ENCODE measurements around the gene HELZ.
"Not testable (repeated sequence)": the region's sequence is repeated elsewhere in the genome, so short reads cannot be mapped to it uniquely, and the experiment has no call there.

The HELZ gene, protein sequence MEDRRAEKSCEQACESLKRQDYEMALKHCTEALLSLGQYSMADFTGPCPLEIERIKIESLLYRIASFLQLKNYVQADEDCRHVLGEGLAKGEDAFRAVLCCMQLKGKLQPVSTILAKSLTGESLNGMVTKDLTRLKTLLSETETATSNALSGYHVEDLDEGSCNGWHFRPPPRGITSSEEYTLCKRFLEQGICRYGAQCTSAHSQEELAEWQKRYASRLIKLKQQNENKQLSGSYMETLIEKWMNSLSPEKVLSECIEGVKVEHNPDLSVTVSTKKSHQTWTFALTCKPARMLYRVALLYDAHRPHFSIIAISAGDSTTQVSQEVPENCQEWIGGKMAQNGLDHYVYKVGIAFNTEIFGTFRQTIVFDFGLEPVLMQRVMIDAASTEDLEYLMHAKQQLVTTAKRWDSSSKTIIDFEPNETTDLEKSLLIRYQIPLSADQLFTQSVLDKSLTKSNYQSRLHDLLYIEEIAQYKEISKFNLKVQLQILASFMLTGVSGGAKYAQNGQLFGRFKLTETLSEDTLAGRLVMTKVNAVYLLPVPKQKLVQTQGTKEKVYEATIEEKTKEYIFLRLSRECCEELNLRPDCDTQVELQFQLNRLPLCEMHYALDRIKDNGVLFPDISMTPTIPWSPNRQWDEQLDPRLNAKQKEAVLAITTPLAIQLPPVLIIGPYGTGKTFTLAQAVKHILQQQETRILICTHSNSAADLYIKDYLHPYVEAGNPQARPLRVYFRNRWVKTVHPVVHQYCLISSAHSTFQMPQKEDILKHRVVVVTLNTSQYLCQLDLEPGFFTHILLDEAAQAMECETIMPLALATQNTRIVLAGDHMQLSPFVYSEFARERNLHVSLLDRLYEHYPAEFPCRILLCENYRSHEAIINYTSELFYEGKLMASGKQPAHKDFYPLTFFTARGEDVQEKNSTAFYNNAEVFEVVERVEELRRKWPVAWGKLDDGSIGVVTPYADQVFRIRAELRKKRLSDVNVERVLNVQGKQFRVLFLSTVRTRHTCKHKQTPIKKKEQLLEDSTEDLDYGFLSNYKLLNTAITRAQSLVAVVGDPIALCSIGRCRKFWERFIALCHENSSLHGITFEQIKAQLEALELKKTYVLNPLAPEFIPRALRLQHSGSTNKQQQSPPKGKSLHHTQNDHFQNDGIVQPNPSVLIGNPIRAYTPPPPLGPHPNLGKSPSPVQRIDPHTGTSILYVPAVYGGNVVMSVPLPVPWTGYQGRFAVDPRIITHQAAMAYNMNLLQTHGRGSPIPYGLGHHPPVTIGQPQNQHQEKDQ (N-terminal part only)

DNA sequence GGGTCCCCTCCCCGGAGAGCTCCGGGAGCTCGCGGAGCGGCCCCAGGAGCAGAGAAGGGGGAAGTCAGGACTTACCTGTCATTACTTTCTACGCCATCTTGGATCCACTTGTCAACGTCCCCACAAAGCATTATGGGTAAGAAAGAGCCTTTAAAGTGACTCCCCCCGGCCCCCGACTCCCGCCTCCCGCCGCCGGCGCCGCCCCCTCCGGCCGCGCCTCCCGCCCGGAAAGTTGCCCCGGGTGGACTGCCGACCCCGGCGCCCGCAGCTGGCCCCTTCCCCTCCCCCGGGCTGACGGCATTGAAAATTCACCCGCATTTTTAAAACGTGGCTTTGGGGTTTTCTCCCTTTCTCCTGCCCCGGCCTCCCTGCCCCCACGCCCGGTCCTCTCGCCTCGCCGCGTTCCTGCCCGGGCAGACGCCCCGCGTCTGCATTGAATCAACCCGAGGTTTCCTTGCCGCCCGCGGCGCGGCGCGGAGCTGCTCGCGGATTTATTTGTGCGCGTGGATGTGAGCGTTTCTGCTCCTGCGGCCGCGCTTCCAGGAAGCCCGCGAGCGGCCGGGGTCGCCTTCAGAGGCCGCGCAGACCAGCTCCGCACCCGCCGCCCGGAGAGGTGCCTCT is at the start of gene HELZ:
TSS of gene HELZ (minus strand) at position 124 of the 621 bp plus-strand sequence. CDS start 26,392 bp downstream, outside the sequence.
- DNase-seq (ENCODE audit: low read depth in 2 of 2): peak in 1 of 2 experiments; percentile 64

DNA sequence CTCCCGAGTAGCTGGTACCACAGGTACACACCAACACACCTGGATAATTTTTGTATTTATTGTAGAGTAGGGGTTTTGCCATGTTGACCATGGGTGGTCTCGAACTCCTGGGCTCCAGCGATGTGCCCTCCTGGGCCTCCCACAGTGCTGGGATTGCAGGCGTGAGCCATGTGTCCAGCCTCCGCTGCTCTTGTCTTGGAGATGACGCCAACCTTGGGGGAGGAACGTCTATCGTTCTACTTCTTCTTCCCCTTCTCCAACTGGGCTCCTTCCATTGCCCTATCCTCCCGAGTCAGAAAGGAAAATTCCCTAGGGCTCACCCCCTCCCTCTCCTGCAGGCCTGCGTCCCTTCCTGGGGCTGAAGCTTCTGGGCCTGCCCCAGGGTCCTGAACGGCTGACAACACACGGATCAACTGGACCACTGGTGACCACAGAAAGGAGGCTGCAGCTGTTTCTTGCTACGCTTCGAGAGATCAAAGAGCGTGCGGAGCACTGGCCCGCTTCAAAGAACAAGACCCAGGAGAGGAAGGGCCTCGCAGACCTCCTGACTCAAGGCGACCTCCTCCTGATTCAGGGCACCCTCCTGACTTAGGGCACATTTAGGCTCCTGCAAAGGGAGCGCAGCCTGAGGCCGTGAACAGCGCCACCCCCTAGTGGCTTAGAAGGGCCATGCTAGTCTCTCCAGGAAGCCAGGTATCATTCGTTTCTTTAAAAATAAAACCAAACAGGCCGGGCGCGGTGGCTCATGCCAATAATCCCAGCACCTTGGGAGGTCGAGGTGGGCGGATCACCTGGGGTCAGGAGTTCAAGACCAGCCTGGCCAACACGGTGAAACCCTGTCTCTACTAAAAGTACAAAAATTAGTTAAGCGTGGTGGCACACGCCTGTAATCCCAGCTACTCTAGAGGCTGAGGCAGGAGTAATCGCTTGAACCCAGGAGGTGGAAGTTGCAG is 48.5 kb upstream of the HELZ start:
- peak in 1 of 2 experiments; percentile 11 for DNase-seq (ENCODE audit: low read depth in 2 of 2)

DNA sequence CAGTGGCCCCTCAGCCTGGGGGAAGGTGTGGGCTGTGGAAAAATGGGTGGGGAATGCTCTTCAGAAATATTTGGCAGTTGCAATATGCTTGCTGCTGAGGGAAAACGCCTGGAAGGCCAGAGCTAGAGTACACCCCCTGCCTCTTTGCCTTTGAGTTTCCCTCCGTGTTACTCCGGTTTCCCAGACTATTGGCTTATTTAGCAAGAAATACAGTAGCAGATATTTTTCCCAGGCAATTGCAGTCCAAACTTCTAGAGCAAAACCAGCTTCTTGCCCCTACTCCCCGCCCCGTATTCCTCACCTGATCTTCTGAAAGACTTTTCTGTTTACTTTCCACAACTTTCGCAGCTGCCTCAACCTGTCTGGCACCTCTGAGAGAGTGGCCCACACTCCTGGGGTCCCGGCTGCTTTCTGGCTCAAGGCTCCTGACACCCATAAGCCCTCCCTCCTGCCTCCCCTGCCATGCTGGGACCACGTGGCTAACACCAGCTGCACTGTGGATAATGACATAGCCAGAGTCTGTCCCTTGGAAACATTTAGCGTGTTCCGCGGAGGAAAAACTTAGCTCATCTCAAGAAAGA is 45.8 kb upstream of the HELZ start:
- DNase-seq (ENCODE audit: low read depth in 2 of 2): no peak

DNA sequence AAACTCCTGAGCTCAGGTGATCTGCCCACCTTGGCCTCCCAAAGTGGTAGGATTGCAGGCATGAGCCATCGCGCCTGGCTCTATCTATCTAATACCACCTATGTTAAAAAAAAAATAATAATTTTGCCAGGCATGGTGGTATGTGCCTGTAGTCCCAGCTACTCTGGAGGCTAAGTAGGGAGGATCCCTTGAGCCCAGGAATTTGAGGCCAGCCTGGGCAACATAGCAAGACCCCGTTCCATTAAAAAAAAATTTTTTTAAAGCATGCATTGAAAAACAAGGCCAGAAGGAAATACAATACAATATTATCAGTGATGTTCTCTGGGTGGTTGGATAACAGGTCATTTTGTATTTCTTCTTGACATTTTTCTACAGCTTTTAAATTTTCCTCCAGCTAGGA is 45.2 kb upstream of the HELZ start:
- no peak for DNase-seq (ENCODE audit: low read depth in 2 of 2)

DNA sequence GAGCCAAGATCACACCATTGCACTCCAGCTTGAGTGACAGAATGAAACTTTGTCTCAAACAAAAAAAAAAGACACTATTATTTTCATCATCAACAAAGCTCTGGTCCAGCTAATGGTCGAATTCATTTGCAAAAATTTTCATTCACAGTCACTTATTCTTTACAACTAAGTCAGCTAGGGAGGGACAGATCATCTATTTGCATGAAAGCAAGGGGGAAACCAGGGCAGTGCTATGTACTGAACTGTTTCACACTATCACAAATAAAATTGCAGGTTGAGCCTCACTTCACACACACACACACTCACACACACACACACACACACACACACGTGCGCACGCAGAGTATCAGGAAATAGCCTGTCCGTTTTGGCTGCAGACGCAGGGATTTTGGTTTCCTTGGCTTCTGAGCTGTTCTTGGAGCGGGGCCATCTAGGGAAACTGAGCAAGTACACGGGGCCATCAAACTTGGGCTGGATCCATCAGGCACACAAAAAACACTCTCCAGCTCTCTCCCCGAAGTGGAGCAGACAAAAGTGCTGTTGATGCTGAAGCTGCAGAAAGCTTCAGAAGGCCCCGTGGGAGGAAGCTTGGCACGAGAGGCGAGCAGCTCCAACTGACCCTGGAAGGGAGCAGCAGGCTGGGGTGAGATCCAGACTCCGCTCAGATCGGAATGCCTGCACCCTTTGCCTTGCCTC is 44.3 kb upstream of the HELZ start:
- DNase-seq (ENCODE audit: low read depth in 2 of 2): peak; percentile 34

DNA sequence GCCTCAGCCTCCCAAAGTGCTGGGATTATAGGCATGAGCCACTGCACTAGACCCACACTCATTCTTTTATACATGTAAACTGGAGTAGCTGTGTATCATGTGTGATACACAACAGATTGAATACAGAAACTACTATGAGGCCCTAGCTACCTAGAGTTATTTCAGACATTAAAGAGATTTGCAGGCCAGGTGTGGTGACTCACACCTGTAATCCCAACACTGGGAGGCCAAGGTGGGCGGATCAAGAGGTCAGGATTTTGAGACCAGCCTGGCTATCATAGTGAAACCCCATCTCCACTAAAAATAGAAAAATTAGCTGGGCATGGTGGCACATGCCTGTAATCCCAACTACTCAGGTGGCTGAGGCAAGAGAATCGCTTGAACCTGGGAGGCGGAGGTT is 41.8 kb upstream of the HELZ start:
- DNase-seq (ENCODE audit: low read depth in 2 of 2): not testable (repeated sequence)

DNA sequence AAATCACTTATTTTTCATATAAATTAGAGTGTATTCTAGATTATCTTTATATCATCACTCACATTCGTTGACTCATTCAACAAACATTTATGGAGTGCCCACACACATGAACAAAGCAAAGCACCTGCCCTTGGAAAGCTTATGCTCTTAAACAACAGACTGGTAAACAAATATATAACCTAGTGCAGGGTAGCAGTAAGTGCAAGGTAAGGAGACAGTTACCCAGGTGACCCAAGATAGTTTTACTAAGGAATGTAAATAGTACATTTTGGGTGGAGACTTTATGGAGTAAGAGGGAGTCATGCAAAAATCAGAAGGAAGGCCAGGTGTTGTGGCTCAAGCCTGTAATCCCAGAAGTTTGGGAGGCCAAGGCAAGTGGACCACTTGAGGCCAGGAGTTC is 40.4 kb upstream of the HELZ start:
- no peak for DNase-seq (ENCODE audit: low read depth in 2 of 2)

DNA sequence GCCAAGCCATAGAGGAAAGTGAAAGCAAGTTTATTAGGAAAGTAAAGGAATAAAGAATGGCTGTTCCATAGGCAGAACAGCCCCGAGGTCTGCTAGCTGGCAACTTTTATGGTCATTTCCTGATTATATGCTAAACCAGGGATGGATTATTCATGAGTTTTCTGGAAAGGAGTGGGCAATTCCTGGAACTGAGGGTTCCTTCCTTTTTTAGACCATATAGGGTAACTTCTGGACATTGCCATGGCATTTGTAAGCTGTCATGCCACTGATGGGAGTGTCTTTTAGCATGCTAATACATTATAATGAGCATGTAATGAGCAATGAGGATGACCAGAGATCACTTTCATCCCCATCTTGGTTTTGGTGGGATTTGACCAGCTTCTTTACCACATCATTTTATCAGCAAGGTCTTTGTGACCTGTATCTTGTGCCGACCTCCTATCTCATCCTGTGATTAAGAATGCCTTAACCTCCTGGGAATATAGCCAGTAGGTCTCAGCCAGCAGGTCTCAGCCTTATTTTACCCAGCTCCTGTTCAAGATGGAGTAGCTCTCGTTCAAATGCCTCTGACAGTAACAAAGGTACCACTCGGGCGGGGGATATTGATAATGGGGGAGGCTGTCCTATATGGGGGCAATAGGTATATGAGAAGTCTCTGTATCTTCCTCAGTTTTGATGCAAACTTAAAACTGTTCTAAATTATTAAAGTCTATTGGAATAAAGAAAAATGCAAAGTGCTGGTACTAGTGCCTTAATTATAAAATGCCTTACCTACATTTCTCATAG is 38.9 kb upstream of the HELZ start:
- no peak for DNase-seq (ENCODE audit: low read depth in 2 of 2)

DNA sequence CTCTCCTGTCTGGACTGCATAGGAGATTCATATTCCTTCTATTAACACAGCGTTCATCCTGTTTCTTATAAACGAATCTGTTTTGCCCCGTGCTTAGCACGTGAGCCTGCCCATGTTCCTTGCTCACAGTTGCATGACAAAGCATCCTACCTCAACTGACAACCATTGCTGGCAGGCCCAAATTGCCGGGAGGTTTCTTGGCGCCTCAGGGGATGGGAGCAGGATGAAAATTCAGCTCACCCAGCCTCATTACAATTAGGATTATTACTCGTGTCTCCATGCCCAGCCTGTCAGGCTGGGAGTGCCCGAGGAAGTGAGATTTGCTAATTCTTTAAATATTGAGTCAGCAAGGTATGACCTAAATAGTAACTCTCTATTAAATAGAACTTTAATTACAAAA is 36.7 kb upstream of the HELZ start:
- DNase-seq (ENCODE audit: low read depth in 2 of 2): no peak

DNA sequence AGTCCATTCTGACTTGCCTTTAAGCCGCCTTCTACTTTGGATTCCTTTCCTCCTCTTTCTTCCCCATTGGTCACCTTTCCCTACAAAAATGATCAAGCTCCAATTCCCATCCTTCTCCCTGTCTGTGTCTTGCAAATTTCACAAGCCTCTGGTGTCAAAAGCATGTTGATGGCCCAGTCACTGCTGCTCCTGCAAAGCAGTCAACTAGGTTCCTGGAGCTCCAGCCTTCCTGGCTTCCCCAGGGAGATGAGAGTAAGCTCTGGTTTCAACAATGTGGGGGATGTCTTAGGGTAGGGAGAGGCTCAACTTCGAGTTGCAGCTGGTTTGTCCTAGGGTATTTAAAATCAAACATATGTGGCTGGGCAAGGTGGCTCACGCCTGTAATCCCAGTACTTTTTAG is 36.1 kb upstream of the HELZ start:
- no peak for DNase-seq (ENCODE audit: low read depth in 2 of 2)

DNA sequence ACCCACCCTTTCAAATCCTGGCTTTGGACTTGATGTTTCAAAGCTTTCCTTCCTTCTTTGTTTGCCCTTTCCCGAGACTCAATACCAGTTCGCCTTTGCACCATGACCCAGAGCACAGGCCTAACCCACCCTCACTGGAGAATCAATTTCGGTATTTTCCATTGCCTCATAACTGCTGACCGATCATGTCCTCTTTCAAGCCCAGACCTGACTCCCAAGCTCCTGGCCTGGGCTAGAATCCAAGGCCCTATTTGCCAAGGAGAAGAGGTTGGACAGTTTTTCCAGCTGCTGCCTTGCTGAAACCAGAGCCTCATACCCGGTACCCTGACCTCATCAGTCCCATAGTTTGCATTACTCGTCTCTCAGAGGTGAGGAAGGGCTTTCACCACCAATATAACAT is 35.3 kb upstream of the HELZ start:
- no peak for DNase-seq (ENCODE audit: low read depth in 2 of 2)

DNA sequence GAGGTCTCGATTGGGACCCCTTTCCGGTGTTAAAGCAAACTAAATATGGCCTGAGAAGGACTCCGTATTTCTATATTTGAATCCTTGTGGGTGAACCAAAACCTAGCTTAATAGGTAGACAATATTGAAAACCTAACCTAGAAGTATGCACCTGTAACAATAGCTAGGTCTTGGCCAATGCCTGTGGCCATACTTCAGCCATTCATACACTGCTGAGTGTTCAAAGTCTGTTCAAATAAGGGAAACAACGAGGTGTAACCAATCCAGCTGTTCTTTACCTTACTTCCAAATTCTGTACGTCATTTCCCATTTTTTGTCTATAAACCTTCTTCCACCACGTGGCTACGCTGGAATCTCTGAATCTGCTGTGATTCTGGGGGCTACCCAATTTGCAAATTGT is 34.1 kb upstream of the HELZ start:
- no peak for DNase-seq (ENCODE audit: low read depth in 2 of 2)

DNA sequence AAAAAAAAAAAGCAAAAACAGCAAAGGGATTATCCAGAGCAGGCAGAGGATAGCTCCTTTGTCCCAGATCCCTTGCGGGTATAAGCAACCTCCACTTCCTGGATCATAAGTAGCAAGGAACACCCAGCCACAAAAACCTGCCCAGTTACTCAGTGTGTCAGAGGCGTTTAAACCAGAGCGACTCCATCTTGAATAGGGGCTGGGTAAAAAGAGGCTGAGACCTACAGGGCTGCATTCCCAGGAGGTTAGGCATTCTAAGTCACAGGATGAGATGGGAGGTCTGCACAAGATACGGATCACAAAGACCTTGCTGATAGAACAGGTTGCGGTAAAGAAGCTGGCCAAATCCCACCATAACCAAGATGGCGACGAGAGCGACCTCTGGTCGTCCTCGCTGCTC is 33.4 kb upstream of the HELZ start:
- DNase-seq (ENCODE audit: low read depth in 2 of 2): no peak

DNA sequence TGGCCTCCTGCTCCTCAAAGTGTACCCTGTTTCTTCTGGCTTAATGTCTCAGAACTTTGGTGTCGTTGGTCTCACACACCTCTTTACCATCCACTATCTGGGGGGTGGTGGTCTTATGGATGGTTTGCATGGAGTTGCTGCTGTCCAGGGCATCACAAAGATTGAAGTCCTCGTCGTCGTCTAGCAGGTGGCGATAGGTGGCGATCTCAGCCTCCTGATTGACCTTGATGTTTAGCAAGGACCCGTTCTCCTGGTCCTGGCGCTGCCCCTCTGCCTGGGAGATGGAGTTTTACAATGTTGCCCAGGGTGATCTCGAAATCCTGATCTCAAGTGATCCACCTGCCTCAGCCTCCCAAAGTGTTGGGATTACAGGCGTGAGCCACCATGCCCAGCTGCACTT is 31.1 kb upstream of the HELZ start:
- no peak for DNase-seq (ENCODE audit: low read depth in 2 of 2)

DNA sequence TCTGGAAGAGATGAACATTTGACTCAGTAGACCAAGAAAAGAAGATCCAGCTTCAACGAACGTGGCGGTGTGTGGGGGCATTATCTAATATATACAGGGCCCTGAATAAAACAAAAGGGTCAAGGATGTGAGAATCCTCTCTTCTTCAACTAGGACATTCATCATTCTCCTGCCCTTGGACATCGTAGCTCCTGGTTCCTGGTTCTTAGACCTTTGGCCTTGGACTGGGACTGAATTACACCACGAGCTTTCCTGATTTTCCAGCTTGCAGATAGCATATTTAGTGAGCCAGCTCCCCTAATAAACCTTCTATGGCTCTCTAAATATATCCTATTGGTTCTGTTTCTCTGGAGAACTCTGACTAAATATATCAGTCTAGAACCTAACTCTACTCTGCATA is 29.5 kb upstream of the HELZ start:
- DNase-seq (ENCODE audit: low read depth in 2 of 2): no peak

DNA sequence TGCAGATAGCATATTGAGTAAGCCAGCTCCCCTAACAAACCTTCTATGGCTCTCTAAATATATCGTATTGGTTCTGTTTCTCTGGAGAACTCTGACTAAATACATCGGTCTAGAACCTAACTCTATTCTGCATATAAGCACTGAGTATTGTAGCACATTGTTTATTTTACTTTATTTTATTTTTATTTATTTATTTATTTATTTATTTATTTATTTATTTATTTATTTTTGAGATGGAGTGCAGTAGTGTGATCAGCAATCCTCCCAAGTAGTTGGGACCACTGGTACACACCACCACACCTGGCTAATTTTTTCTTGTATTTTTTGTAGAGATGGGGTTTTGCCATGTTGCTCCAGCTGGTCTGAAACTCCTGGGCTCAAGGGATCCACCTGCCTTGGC is 28.9 kb upstream of the HELZ start:
- no peak for DNase-seq (ENCODE audit: low read depth in 2 of 2)

DNA sequence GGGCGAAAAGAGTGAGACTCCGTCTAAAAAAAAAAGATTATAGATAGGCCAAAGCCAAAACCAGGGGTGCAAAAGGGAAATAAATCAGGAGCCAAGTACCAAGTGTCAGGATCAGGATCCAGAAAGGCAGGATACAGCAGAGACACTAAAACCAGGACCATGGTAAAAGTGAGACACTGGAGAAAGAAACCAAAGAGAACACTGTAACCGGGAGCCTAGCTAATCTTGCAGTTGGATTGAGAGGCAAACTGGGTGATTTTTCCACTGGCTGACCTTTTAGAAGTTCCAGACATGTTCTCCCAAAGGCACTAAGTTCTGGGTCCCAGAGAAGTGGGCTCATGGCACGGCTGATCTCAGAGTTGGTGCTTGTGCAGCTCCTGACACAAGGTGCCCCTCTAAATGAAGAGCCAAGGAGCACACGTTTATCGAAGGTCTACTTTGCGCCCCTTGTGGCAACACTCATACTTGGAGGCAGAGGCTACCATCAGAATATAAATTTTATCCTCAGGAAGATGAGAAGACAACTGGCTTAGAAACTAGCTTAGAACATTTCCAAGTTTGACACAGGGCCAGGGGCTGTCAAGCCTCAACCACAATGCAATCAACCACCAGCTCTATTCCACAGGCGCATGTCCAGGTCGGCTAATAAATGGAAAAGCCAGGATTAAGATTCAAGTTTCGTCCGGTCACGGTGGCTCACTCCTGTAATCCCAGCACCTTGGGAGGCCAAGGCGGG is 27.5 kb upstream of the HELZ start:
- no peak for DNase-seq (ENCODE audit: low read depth in 2 of 2)

DNA sequence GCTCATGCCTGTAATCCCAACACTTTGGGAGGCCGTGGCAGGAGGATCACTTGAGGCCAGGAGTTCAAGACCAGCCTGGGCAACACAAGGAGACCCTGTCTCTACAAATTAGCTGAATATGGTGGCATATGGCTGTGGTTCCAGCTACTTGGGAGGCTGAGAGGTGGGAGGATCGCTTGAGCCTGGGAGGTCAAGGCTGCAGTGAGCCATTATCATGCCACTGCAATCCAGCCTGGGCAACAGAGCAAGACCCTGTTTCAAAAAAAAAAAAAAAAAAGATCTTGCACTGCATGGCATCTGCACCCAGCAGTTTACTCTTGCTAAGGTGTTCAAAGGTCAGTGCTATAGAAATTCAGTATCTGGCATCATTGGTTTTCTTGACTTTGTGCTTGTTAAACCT is 26.2 kb upstream of the HELZ start:
- not testable (repeated sequence) for DNase-seq (ENCODE audit: low read depth in 2 of 2)
